Endodermal cell (in vitro differentiated cells): ENCODE measurements around the gene PLPP4. TPM values are rescaled to one million over a fixed set of nuclear protein-coding genes. Genes with fewer than 3 reads are reported as not detected.
"Not testable (repeated sequence)": the region's sequence is repeated elsewhere in the genome, so short reads cannot be mapped to it uniquely, and the experiment has no call there.

Source experiments
- DNase-seq: peaks from one replicate; pipeline ENCODE4 v3.0.0-alpha.2; 2017
- H3K27ac ChIP-seq: 2 replicates; pipeline ENCODE4 v1.5.1; 2013; ENCODE audit warnings: mild to moderate bottlenecking, low read depth, low read length, moderate library complexity
- H3K27me3 ChIP-seq: 2 replicates; pipeline ENCODE4 v1.6.1; 2013; ENCODE audit warnings: mild to moderate bottlenecking, low read length, moderate library complexity; ENCODE audit not compliant: insufficient read depth, control insufficient read depth, poor library complexity, severe bottlenecking
- H3K36me3 ChIP-seq: 2 replicates; pipeline ENCODE4 v1.7.0; 2013; ENCODE audit warnings: mild to moderate bottlenecking, low read length, moderate library complexity; ENCODE audit not compliant: control insufficient read depth, insufficient read depth
- H3K4me1 ChIP-seq: one replicate; pipeline ENCODE4 v1.7.0; 2013; ENCODE audit warnings: low read length; ENCODE audit not compliant: control insufficient read depth, insufficient read depth
- H3K4me3 ChIP-seq: 2 replicates; pipeline ENCODE4 v1.5.1; 2013; ENCODE audit warnings: mild to moderate bottlenecking, low read length, moderate library complexity
- H3K9ac ChIP-seq: 2 replicates; pipeline ENCODE4 v1.6.1; 2013; ENCODE audit warnings: mild to moderate bottlenecking, low read length, moderate library complexity; ENCODE audit not compliant: poor library complexity, severe bottlenecking; ENCODE audit errors: extremely low read depth
- H3K9me3 ChIP-seq: 2 replicates; pipeline ENCODE4 v1.6.1; 2013; ENCODE audit warnings: mild to moderate bottlenecking, low read length, moderate library complexity; ENCODE audit not compliant: control insufficient read depth
- H3K27ac Mint-ChIP-seq: 2 replicates; pipeline ENCODE4 v1.8.0; 2020; ENCODE audit warnings: mixed read lengths
- H3K27me3 Mint-ChIP-seq: 2 replicates; pipeline ENCODE4 v1.8.0; 2021; ENCODE audit warnings: mild to moderate bottlenecking, mixed read lengths; ENCODE audit not compliant: insufficient read depth
- H3K36me3 Mint-ChIP-seq: 2 replicates; pipeline ENCODE4 v1.8.0; 2020; ENCODE audit warnings: low read depth, mixed read lengths
- H3K4me1 Mint-ChIP-seq: 2 replicates; pipeline ENCODE4 v1.8.0; 2020; ENCODE audit warnings: mixed read lengths
- H3K4me3 Mint-ChIP-seq: 2 replicates; pipeline ENCODE4 v1.8.0; 2020; ENCODE audit warnings: mild to moderate bottlenecking, moderate library complexity, mixed read lengths
- H3K9me3 Mint-ChIP-seq: 2 replicates; pipeline ENCODE4 v1.8.0; 2020; ENCODE audit warnings: mild to moderate bottlenecking, mixed read lengths
- WGBS, 2 experiments: methylation state at CpG; one replicate each; pipeline versions ENCODE4 v1.1.5 to v1.1.7; 2013; ENCODE audit warnings: missing lambda C conversion rate in 2 of 2, mixed read lengths in 1 of 2; ENCODE audit not compliant: insufficient coverage in 1 of 2, insufficient read length in 1 of 2; 5-methylcytosine and 5-hydroxymethylcytosine counted together
- total RNA-seq, 2 donors: library from RNA; stranded (reverse); fragmentation: NEBNext Ultra II Directional in 1 of 2; extraction: Animal tissue kit (Norgen Biotek cat#: 25700) in 1 of 2; gene quantifications; 2 replicates in 1 of 2; 3 replicates in 1 of 2; pipeline ENCODE4 v1.2.1, GENCODE V29; 2021
- TF ChIP-seq, protein P1 (sequence below): fragments of 200-600 bp; sonication (generic); conservative IDR thresholded peaks from 2 replicates; pipeline ENCODE4 v1.5.0; 2021; ENCODE audit warnings: antibody characterized with exemption, mild to moderate bottlenecking

PLPP4 gene
- total RNA-seq, 2 donors from 2014 or later, result 8.7 to 14.4 TPM

DNA sequence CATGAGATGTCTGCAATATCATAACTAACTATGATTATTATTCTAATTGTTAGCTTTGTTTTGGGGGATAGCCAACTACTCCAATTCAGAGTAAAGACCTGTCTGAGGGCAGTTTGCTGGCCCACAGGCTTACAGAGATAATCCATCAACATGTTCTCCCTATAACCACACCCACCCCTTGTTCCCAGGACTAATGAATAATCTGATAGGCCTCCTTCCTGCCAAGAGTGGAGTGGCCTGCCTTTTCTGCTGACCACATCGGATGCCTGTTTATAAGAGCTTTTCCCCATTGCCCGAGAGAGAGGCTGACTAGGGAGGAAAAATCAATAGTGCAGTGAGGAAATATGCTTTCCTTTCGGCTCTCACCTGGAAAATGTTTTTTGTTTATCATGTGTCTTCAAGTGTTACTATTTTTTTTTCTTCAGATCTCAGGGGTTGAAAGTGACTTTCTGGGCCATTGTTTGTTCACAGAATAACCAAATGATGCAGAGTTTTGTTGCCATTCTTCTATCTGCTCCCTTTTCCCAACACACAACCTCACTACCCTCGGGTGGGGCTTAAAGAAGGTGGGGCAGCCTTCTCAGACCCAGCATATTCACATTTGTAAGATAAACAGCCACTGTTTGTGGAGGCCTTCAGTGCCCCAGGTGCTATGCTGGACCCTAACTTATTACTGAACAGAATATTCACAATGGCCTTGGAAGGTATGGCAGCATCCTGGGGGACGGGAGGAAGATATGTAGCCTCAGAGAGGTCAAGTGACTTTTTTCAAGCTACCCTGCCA lies 38.4 kb downstream of the PLPP4 start:
- no peaks in the 10 kb centered on the region for H3K9me3 ChIP-seq
- Mint-ChIP-seq H3K9me3 (no peaks in the 10 kb centered on the region), H3K27ac (no peak overlapping the region), H3K36me3 (peaks cover 2% of the 10 kb centered on the region), H3K4me3 (no peak overlapping the region), H3K27me3 (no peaks in the 10 kb centered on the region), H3K4me1 (peaks cover 22% of the 10 kb centered on the region)
- no peak overlapping the region for H3K4me3 ChIP-seq
- TF ChIP-seq, protein P1, sequence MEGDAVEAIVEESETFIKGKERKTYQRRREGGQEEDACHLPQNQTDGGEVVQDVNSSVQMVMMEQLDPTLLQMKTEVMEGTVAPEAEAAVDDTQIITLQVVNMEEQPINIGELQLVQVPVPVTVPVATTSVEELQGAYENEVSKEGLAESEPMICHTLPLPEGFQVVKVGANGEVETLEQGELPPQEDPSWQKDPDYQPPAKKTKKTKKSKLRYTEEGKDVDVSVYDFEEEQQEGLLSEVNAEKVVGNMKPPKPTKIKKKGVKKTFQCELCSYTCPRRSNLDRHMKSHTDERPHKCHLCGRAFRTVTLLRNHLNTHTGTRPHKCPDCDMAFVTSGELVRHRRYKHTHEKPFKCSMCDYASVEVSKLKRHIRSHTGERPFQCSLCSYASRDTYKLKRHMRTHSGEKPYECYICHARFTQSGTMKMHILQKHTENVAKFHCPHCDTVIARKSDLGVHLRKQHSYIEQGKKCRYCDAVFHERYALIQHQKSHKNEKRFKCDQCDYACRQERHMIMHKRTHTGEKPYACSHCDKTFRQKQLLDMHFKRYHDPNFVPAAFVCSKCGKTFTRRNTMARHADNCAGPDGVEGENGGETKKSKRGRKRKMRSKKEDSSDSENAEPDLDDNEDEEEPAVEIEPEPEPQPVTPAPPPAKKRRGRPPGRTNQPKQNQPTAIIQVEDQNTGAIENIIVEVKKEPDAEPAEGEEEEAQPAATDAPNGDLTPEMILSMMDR, result no peak
- DNase-seq, result peak; percentile 23
- WGBS, 2 experiments, result 85 to 90% methylated on average over 3 to 5 of the region's 5 CpGs
- H3K4me1 ChIP-seq, result peaks cover 7% of the 10 kb centered on the region
- no peaks in the 10 kb centered on the region for H3K27me3 ChIP-seq
- no peaks in the 10 kb centered on the region for H3K36me3 ChIP-seq
- no peak overlapping the region for H3K9ac ChIP-seq
- no peak overlapping the region for H3K27ac ChIP-seq

DNA sequence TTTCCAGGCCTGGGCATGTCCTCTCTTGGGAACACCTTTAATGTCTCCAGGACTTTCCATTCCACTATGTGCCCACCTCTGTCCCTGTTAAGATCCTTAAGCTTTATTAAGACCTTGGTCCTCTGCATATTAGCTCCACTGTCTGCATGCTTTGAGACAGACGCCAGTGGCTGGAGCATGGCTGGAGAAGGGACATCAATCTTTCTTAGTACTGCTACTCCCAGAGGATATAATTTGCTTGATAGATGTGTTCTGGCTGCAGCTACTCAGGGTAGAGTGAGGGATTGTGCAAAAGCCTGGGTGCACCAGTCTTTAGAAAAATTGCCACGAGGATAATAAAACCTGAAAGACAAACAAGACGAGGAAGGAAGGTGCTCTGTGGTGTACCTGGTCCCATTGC lies 42.9 kb downstream of the PLPP4 start:
- TF ChIP-seq, protein P1, result no peak
- H3K4me3 ChIP-seq, result no peak overlapping the region
- peaks cover 18% of the 10 kb centered on the region for H3K36me3 Mint-ChIP-seq
- H3K4me1 Mint-ChIP-seq, result peaks cover 7% of the 10 kb centered on the region
- H3K27ac Mint-ChIP-seq, result no peak overlapping the region
- WGBS, 2 experiments, result 90 to 100% methylated on average over 1 to 3 of the region's 3 CpGs
- H3K4me1 ChIP-seq, result no peaks in the 10 kb centered on the region
- no peaks in the 10 kb centered on the region for H3K27me3 ChIP-seq
- H3K36me3 ChIP-seq, result no peaks in the 10 kb centered on the region
- H3K27me3 Mint-ChIP-seq, result no peaks in the 10 kb centered on the region
- no peak overlapping the region for H3K9ac ChIP-seq
- H3K4me3 Mint-ChIP-seq, result no peak overlapping the region
- no peak for DNase-seq
- no peaks in the 10 kb centered on the region for H3K9me3 Mint-ChIP-seq
- H3K27ac ChIP-seq, result no peak overlapping the region
- H3K9me3 ChIP-seq, result no peaks in the 10 kb centered on the region

DNA sequence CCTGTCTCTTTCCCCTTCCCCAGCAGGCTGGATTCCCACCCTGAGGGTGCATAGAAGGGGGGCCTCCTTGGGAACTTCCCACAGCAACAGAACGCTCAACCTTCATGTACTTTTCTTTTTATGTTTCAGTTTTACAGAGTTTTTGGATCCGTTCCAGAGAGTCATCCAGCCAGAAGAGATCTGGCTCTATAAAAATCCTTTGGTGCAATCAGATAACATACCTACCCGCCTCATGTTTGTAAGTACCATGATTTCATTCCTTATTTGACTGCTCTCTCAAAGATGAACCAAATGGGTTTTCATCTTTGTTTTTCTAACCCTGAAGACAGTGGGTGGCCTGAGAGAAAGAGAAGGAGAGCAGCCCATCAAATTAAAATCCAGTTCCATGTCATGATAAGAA lies 46.7 kb downstream of the PLPP4 start:
- no peaks in the 10 kb centered on the region for H3K36me3 ChIP-seq
- DNase-seq, result no peak
- H3K4me1 ChIP-seq, result no peaks in the 10 kb centered on the region
- TF ChIP-seq, protein P1, result no peak
- Mint-ChIP-seq H3K27me3 (no peaks in the 10 kb centered on the region), H3K9me3 (no peaks in the 10 kb centered on the region), H3K4me1 (peaks cover 13% of the 10 kb centered on the region), H3K27ac (no peak overlapping the region), H3K36me3 (peaks cover 18% of the 10 kb centered on the region), H3K4me3 (no peak overlapping the region)
- no peaks in the 10 kb centered on the region for H3K27me3 ChIP-seq
- WGBS, 2 experiments, result 90 to 93% methylated on average over 3 of the region's 3 CpGs
- H3K4me3 ChIP-seq, result no peak overlapping the region
- no peak overlapping the region for H3K9ac ChIP-seq
- H3K9me3 ChIP-seq, result no peaks in the 10 kb centered on the region
- H3K27ac ChIP-seq, result no peak overlapping the region

GRCh38 chr10:120504227-120504626 lies 47.2 kb downstream of the PLPP4 start:
- 92 to 100% methylated on average over 1 to 4 of the region's 4 CpGs for WGBS, 2 experiments
- H3K27ac ChIP-seq, H3K9me3 Mint-ChIP-seq, H3K27me3 Mint-ChIP-seq, DNase-seq, H3K27ac Mint-ChIP-seq, H3K36me3 ChIP-seq, H3K4me3 Mint-ChIP-seq, H3K27me3 ChIP-seq, H3K9ac ChIP-seq, H3K4me3 ChIP-seq, H3K9me3 ChIP-seq, H3K4me1 ChIP-seq: not testable (repeated sequence)
- Mint-ChIP-seq H3K4me1 (peaks cover 17% of the 10 kb centered on the region), H3K36me3 (peaks cover 18% of the 10 kb centered on the region)
